Measurements from ENCODE around the gene TTC9B.

DNA sequence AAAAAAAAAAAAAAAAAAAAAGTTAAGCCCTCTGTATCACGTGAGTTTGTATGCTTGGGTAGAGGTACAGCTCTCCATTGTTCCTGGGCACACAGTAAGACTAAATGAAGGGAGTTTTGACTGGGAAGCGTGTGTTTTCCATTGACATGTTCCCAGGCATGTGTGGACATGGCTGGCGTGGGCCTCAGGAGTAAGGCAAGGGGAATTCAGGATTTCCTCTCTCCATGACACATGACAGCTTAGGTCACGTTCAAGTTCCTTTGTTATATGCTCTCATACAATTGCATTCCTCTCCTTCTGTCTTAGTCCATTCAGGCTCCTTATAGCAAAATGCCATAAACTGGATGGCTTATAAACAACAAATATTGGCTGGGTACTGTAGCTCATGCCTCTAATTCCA is 44.1 kb downstream of the TTC9B start:
- TF ChIP-seq CTCF (IDR thresholded peaks at IDR 0.05): no peak
- TF ChIP-seq ZFX (IDR thresholded peaks at IDR 0.05; ENCODE audit: borderline replicate concordance): no peak
